HCT116 (cell line): ENCODE data around the gene ATP6V0B. TPM values are rescaled to one million over a fixed set of nuclear protein-coding genes. Genes with fewer than 3 reads are reported as not detected.

Experiments
- ATAC-seq: fragments of 200-7000 bp; cut with Tn5 transposase; 2 replicates; pipeline ENCODE4 v1.9.1; 2020; ENCODE audit warnings: mild to moderate bottlenecking, moderate library complexity
- BruUV-seq: library from RNA; stranded (reverse); fragments of 400-500 nt; replicated peaks from 2 replicates; lab custom pipeline; 2021; lab: Mats Ljungman, UMichigan
- CTCF ChIA-PET: fragments of 300-600 bp; sonication (Branson Sonifier 250); formaldehyde crosslinking; loops from one replicate; lab custom pipeline; 2021; ENCODE audit warnings: antibody characterized with exemption; lab: Charles Lee
- POLR2A ChIA-PET: fragments of 300-600, 350-600 bp; sonication (Branson Sonifier 250); formaldehyde crosslinking; loops from one replicate; lab custom pipeline; 2021; ENCODE audit warnings: antibody characterized with exemption; lab: Charles Lee
- RAD21 ChIA-PET, 2 experiments: fragments of 300-600 bp; sonication (Branson Sonifier 250); formaldehyde crosslinking; loops; one replicate each; lab custom pipeline; 2023; ENCODE audit warnings: low total read pairs in 2 of 2; ENCODE audit not compliant: uncharacterized antibody in 2 of 2, unreplicated experiment in 2 of 2, low non-redundant PET in 1 of 2; lab: Charles Lee
- DNase-seq: peaks from one replicate; pipeline ENCODE4 v3.0.0-alpha.2; 2010; ENCODE audit warnings: low read depth, low spot score
- H2AFZ ChIP-seq: fragments of 200-600 bp; shearing (Covaris generic), sonication (generic); 2 replicates; pipeline ENCODE4 v1.6.1; 2017; ENCODE audit warnings: low read depth, mixed run types, mixed read lengths, antibody characterized with exemption, low read length; ENCODE audit not compliant: poor library complexity, severe bottlenecking
- H3K27ac ChIP-seq: 2 replicates; pipeline ENCODE4 v1.5.1; 2012; ENCODE audit warnings: low read depth, low read length
- H3K27me3 ChIP-seq: fragments of 200-600 bp; sonication (generic); 2 replicates; pipeline ENCODE4 v1.6.1; 2016; ENCODE audit warnings: mixed run types, low read length, mixed read lengths; ENCODE audit not compliant: insufficient read depth
- H3K36me3 ChIP-seq, 2 experiments: fragments of 200-500 bp in 1 of 2; fragments of 200-600 bp in 1 of 2; sonication (Bioruptor generic) in 1 of 2; sonication (generic) in 1 of 2; 2 replicates each; pipeline versions ENCODE4 v1.5.1 to v1.6.1; 2014 to 2016; ENCODE audit warnings: low read length in 2 of 2, inconsistent platforms in 1 of 2, mixed read lengths in 1 of 2, mixed run types in 1 of 2; ENCODE audit not compliant: insufficient read depth in 2 of 2, control insufficient read depth in 1 of 2
- H3K4me1 ChIP-seq, 2 experiments: fragments of 200-600 bp in 1 of 2; sonication (generic) in 1 of 2; 2 replicates each; pipeline versions ENCODE4 v1.5.1 to v1.6.1; 2012 to 2017; ENCODE audit warnings: low read length in 2 of 2, inconsistent platforms in 1 of 2, mild to moderate bottlenecking in 1 of 2, mixed read lengths in 1 of 2, mixed run types in 1 of 2, moderate library complexity in 1 of 2; ENCODE audit not compliant: insufficient read depth in 2 of 2, control insufficient read depth in 1 of 2
- H3K4me2 ChIP-seq: fragments of 200-600 bp; sonication (generic); 2 replicates; pipeline ENCODE4 v1.6.1; 2017; ENCODE audit warnings: mixed run types, low read length, mixed read lengths
- H3K4me3 ChIP-seq, 2 experiments: fragments of 200-600 bp in 1 of 2; sonication (generic) in 1 of 2; replicated peaks in 1 of 2; 2 replicates each; pipeline ENCODE4 v1.5.1; 2011 to 2016; ENCODE audit warnings: low read length in 2 of 2, control low read depth in 1 of 2, low read depth in 1 of 2, mild to moderate bottlenecking in 1 of 2, mixed read lengths in 1 of 2, mixed run types in 1 of 2
- H3K79me2 ChIP-seq: fragments of 200-600 bp; sonication (generic); 2 replicates; pipeline ENCODE4 v1.6.1; 2017; ENCODE audit warnings: mild to moderate bottlenecking, mixed run types, low read length, moderate library complexity, mixed read lengths; ENCODE audit not compliant: insufficient read depth
- H3K9ac ChIP-seq: fragments of 200-600 bp; sonication (generic); 2 replicates; pipeline ENCODE4 v1.6.1; 2016; ENCODE audit warnings: low read length, mixed read lengths
- H3K9me2 ChIP-seq: fragments of 200-600 bp; sonication (generic), shearing (Covaris generic); 2 replicates; pipeline ENCODE4 v1.6.1; 2017; ENCODE audit warnings: mixed run types, mild to moderate bottlenecking, moderate library complexity; ENCODE audit not compliant: insufficient read depth
- H3K9me3 ChIP-seq, 2 experiments: fragments of 200-500 bp in 1 of 2; fragments of 200-600 bp in 1 of 2; sonication (Bioruptor generic) in 1 of 2; sonication (generic) in 1 of 2; 2 replicates each; pipeline ENCODE4 v1.6.1; 2014 to 2017; ENCODE audit warnings: low read length in 2 of 2, mixed read lengths in 2 of 2, inconsistent platforms in 1 of 2, low read depth in 1 of 2, mild to moderate bottlenecking in 1 of 2, mixed run types in 1 of 2, moderate library complexity in 1 of 2; ENCODE audit not compliant: control insufficient read depth in 1 of 2, insufficient read depth in 1 of 2
- H4K20me1 ChIP-seq: fragments of 200-600 bp; sonication (generic), shearing (Covaris generic); 2 replicates; pipeline ENCODE4 v1.6.1; 2017; ENCODE audit warnings: mixed run types, mild to moderate bottlenecking, moderate library complexity; ENCODE audit not compliant: insufficient read depth
- CBX3 ChIP-seq: IDR thresholded peaks from 2 replicates; pipeline ENCODE4 v1.6.1; 2012; ENCODE audit warnings: low read depth
- CEBPB ChIP-seq: IDR thresholded peaks from 2 replicates; pipeline ENCODE4 v1.6.1; 2012; ENCODE audit warnings: low read depth
- EGR1 ChIP-seq: IDR thresholded peaks from 2 replicates; pipeline ENCODE4 v1.6.1; 2012; ENCODE audit warnings: low read depth
- ELF1 ChIP-seq: IDR thresholded peaks from 2 replicates; pipeline ENCODE4 v1.6.1; 2012; ENCODE audit warnings: low read depth, borderline replicate concordance
- EZH2phosphoT487 ChIP-seq: fragments of 200-600 bp; IDR thresholded peaks from 2 replicates; pipeline ENCODE4 v1.6.1; 2018; ENCODE audit warnings: antibody characterized with exemption, borderline replicate concordance
- JUND ChIP-seq: IDR thresholded peaks from 2 replicates; pipeline ENCODE4 v1.6.1; 2012
- RAD21 ChIP-seq: IDR thresholded peaks from 2 replicates; pipeline ENCODE4 v1.6.1; 2012; ENCODE audit warnings: low read depth, mild to moderate bottlenecking
- SP1 ChIP-seq: IDR thresholded peaks from 2 replicates; pipeline ENCODE4 v1.6.1; 2012; ENCODE audit warnings: low read depth
- TCF7L2 ChIP-seq: IDR thresholded peaks from 2 replicates; pipeline ENCODE4 v1.7.0; 2011; ENCODE audit warnings: borderline replicate concordance, inconsistent platforms; ENCODE audit not compliant: insufficient read depth, insufficient read length; ENCODE audit errors: extremely low read depth
- ZFX ChIP-seq: fragments of 450-650 bp; IDR thresholded peaks from 2 replicates; pipeline ENCODE4 v1.6.1; 2017
- ZNF274 ChIP-seq: fragments of 200-500 bp; sonication (Bioruptor generic); IDR thresholded peaks from 2 replicates; pipeline ENCODE4 v1.6.1; 2014; ENCODE audit warnings: mild to moderate bottlenecking, low read depth, low read length, inconsistent platforms
- intact Hi-C: fragments of 100-400 bp; cut with micrococcal nuclease; formaldehyde crosslinking; loops from 2 replicates; pipeline ENCODE4 v1.10.0; 2022
- total RNA-seq: library from RNA; stranded (reverse); gene quantifications from one replicate; pipeline ENCODE4 v1.2.1, GENCODE V29; 2021; ENCODE audit not compliant: unreplicated experiment
- TF ChIP-seq, protein P1 (sequence below): IDR thresholded peaks from 2 replicates; pipeline ENCODE4 v1.6.1; 2011; ENCODE audit warnings: mild to moderate bottlenecking, low read length, moderate library complexity; ENCODE audit not compliant: insufficient replicate concordance; ENCODE audit errors: extremely low read depth

The ATP6V0B gene
- total RNA-seq, 1 experiment from 2014 or later, result 122 TPM

DNA sequence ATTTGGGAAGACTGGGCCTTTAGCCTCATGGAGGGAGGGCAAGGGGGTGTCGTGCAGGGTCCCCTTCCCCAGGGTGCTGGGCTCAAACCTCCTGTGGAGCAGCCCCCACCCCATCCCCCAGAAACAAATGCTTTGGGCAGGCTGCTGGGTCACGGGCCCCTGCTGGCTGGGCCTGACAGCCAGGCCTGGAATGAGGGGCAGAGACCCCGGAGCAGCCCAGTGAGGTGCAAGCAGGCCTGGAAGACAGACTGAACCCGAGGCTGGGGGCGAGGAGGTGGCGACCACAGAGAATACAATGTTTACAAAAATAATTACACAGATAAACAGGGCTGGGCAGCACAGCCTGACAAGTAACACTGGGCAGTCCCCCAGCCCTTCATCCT lies 22.0 kb downstream of the ATP6V0B start:
- H3K27me3 ChIP-seq, result no peaks in the 10 kb centered on the region
- BruUV-seq, result no TSS peak
- no peak overlapping the region for H3K4me2 ChIP-seq
- no peaks in the 10 kb centered on the region for H3K79me2 ChIP-seq
- H4K20me1 ChIP-seq, result no peaks in the 10 kb centered on the region
- ChIA-PET POLR2A (no interaction called here), CTCF (no interaction called here), RAD21 (no interaction called here)
- H3K27ac ChIP-seq, result no peak overlapping the region
- H3K9ac ChIP-seq, result no peak overlapping the region
- DNase-seq, result no peak
- no peak overlapping the region for H3K4me3 ChIP-seq
- no peak for ATAC-seq
- TF ChIP-seq, protein P1, sequence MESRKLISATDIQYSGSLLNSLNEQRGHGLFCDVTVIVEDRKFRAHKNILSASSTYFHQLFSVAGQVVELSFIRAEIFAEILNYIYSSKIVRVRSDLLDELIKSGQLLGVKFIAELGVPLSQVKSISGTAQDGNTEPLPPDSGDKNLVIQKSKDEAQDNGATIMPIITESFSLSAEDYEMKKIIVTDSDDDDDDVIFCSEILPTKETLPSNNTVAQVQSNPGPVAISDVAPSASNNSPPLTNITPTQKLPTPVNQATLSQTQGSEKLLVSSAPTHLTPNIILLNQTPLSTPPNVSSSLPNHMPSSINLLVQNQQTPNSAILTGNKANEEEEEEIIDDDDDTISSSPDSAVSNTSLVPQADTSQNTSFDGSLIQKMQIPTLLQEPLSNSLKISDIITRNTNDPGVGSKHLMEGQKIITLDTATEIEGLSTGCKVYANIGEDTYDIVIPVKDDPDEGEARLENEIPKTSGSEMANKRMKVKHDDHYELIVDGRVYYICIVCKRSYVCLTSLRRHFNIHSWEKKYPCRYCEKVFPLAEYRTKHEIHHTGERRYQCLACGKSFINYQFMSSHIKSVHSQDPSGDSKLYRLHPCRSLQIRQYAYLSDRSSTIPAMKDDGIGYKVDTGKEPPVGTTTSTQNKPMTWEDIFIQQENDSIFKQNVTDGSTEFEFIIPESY, result no peak
- TF ChIP-seq ZFX (no peak), CEBPB (no peak), JUND (no peak)
- intact Hi-C loops, result no loop called here
- H3K4me1 ChIP-seq, result peaks cover 5 to 24% of the 10 kb centered on the region in 2 experiments; a peak in 3 of 4 replicates
- no peaks in the 10 kb centered on the region for H3K9me3 ChIP-seq
- H3K9me2 ChIP-seq, result no peaks in the 10 kb centered on the region
- no peaks in the 10 kb centered on the region for H3K36me3 ChIP-seq
- H2AFZ ChIP-seq, result no peak overlapping the region

DNA sequence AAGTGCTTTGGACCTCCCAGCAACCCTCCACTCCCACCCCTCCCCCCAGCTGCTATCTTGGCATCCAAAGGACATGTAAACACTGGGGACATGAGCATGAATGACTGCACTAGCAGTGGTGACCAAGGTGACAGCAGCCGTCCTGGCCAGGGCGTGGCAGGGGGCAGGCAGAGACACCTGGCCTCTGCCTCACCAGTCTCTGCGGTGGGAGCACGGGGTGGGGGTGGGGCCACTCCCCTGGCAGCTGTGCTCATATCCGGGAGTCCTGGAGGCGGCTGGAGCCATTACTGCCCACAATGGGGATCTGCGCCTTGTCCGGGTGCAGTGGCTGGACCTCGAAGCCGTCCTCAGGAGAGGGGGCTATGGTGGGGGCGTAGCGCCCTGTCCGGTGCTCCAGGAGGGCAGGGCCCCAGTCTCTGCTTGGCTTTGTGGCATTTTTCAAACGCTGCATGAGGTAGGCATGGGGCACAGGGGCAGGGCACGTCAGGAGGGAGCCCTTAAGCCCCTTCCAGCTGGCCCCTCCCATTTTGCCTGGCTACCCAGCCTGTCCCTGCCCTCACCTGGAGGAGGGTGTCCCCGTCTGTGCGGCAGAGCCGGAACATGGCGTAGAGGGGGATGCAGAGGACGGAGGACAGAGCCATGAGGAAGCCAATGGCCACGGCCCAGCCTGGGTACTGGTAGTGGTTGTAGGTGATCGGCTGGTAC lies 22.7 kb downstream of the ATP6V0B start:
- Histone ChIP-seq H3K4me2 (no peak overlapping the region), H3K4me3 (no peak overlapping the region), H3K27ac (no peak overlapping the region), H3K9me3 (no peaks in the 10 kb centered on the region), H3K9me2 (no peaks in the 10 kb centered on the region), H4K20me1 (no peaks in the 10 kb centered on the region), H3K36me3 (no peaks in the 10 kb centered on the region), H3K79me2 (no peaks in the 10 kb centered on the region), H3K9ac (no peak overlapping the region), H3K27me3 (no peaks in the 10 kb centered on the region), H2AFZ (no peak overlapping the region), H3K4me1 (peaks cover 5 to 16% of the 10 kb centered on the region in 2 experiments; a peak in 3 of 4 replicates)
- ChIA-PET POLR2A (no interaction called here), CTCF (no interaction called here), RAD21 (no interaction called here)
- no TSS peak for BruUV-seq
- no peak for TF ChIP-seq ELF1
- TF ChIP-seq RAD21, result no peak
- no peak for TF ChIP-seq ZNF274
- no peak for TF ChIP-seq CEBPB
- no peak for TF ChIP-seq CBX3
- TF ChIP-seq SP1, result no peak
- no peak for TF ChIP-seq EGR1
- TF ChIP-seq TCF7L2, result no peak
- no peak for TF ChIP-seq EZH2phosphoT487
- TF ChIP-seq, protein P1, result no peak
- ATAC-seq (no peak), DNase-seq (no peak)
- intact Hi-C loops, result no loop called here
